GM19328 (cell line): ENCODE data around the gene TLX2.
"Not testable (repeated sequence)": the region's sequence is repeated elsewhere in the genome, so short reads cannot be mapped to it uniquely, and the experiment has no call there.

Experiments
- ATAC-seq: cut with Tn5 transposase; IDR thresholded peaks from one replicate; pipeline ENCODE4 v1.9.1; 2021; ENCODE audit warnings: mild to moderate bottlenecking, moderate library complexity; ENCODE audit not compliant: unreplicated experiment

The TLX2 gene

GRCh38 chr2:74514368-74515270 is at the start of gene TLX2:
Gene TLX2 (plus strand): TSS chr2:74514450. CDS start chr2:74514807, 357 bp downstream.
- no peak for ATAC-seq

- ATAC-seq = not testable (repeated sequence)
Observed at GRCh38 chr2:74470742-74471141, 43.5 kb upstream of the TLX2 start.

- no peak for ATAC-seq
Observed at GRCh38 chr2:74471332-74472065, 42.8 kb upstream of the TLX2 start.

- ATAC-seq = peak; percentile 85
Observed at GRCh38 chr2:74472086-74472944, 41.9 kb upstream of the TLX2 start, which contains the start of gene MRPL53. Gene MRPL53 (minus strand): TSS chr2:74472680. CDS start chr2:74472660, 20 bp downstream.

- no peak for ATAC-seq
Observed at GRCh38 chr2:74472945-74473258, 41.3 kb upstream of the TLX2 start.

GRCh38 chr2:74474481-74474880 is 39.8 kb upstream of the TLX2 start:
- ATAC-seq = no peak

GRCh38 chr2:74474899-74475298 is 39.4 kb upstream of the TLX2 start:
- ATAC-seq = no peak

- no peak for ATAC-seq
Observed at GRCh38 chr2:74481431-74481830, 32.8 kb upstream of the TLX2 start.

- ATAC-seq = peak; percentile 32
Observed at GRCh38 chr2:74481961-74482800, 32.1 kb upstream of the TLX2 start.

- peak; percentile 86 for ATAC-seq
Observed at GRCh38 chr2:74482801-74483674, 31.2 kb upstream of the TLX2 start, which contains the start of the genes CCDC142 and TTC31. Gene CCDC142 (minus strand): TSS chr2:74482998. CDS start chr2:74482837, 161 bp downstream. Gene TTC31 (plus strand): TSS chr2:74483081. CDS start chr2:74483096, 15 bp downstream.

GRCh38 chr2:74483675-74484164 is 30.5 kb upstream of the TLX2 start:
- not testable (repeated sequence) for ATAC-seq

- ATAC-seq = no peak
Observed at GRCh38 chr2:74486141-74486540, 28.1 kb upstream of the TLX2 start.

- no peak for ATAC-seq
Observed at GRCh38 chr2:74488643-74489481, 25.4 kb upstream of the TLX2 start.

GRCh38 chr2:74489906-74490305 is 24.3 kb upstream of the TLX2 start:
- ATAC-seq = no peak

- ATAC-seq = no peak
Observed at GRCh38 chr2:74491648-74492544, 22.4 kb upstream of the TLX2 start.

- ATAC-seq = no peak
Observed at GRCh38 chr2:74493546-74493945, 20.7 kb upstream of the TLX2 start.

GRCh38 chr2:74495440-74495839 is 18.8 kb upstream of the TLX2 start:
- ATAC-seq = no peak
